Epithelial cell of esophagus (primary cell): Measurements from ENCODE around the gene PEAK3.
A peak's percentile ranks its signal among the peaks of the same experiment; 100 is the strongest.

Source experiments
- DNase-seq: peaks from one replicate; pipeline ENCODE4 v3.0.0; 2010; ENCODE audit warnings: low read depth
- H3K4me3 ChIP-seq: 2 replicates; pipeline ENCODE4 v1.5.1; 2011; ENCODE audit warnings: mild to moderate bottlenecking, low read length, control low read depth
- CTCF ChIP-seq: IDR thresholded peaks from 2 replicates; pipeline ENCODE4 v1.5.1; 2011; ENCODE audit warnings: low read depth, mild to moderate bottlenecking, low read length, control low read depth, inconsistent platforms; ENCODE audit not compliant: insufficient read depth; ENCODE audit errors: missing control alignments

The PEAK3 gene

GRCh38 chr19:2268480-2268830, 13.5 kb downstream of the PEAK3 start:
- no peak for TF ChIP-seq CTCF
- H3K4me3 ChIP-seq = peak overlapping the region; percentile 70
- no peak for DNase-seq

- no peak for TF ChIP-seq CTCF
- peak; percentile 71 for DNase-seq
- H3K4me3 ChIP-seq = no peak overlapping the region
Observed at GRCh38 chr19:2266183-2266993, 15.6 kb downstream of the PEAK3 start.

GRCh38 chr19:2261438-2262172, 20.4 kb downstream of the PEAK3 start:
- peak; percentile 51 for DNase-seq

GRCh38 chr19:2260341-2260805, 21.6 kb downstream of the PEAK3 start:
- no peak overlapping the region for H3K4me3 ChIP-seq
- peak; percentile 81 for DNase-seq
- no peak for TF ChIP-seq CTCF

More at GRCh38 chr19:2261438-2262172, 20.4 kb downstream of the PEAK3 start:
- peak; percentile 62 for TF ChIP-seq CTCF
- H3K4me3 ChIP-seq = no peak overlapping the region

GRCh38 chr19:2259336-2259735, 22.6 kb downstream of the PEAK3 start:
- no peak overlapping the region for H3K4me3 ChIP-seq
- DNase-seq = peak; percentile 80
- TF ChIP-seq CTCF = no peak

- no peak for DNase-seq
- no peak for TF ChIP-seq CTCF
- H3K4me3 ChIP-seq = no peak within 1 kb of the TSS
Observed at GRCh38 chr19:2255982-2256685, 25.8 kb downstream of the PEAK3 start, which contains the start of gene JSRP1. JSRP1 (minus strand) TSS chr19:2256417; CDS start chr19:2255314, 1,103 bp downstream.
